Suprapubic skin (tissue), 4 donors: ENCODE data around the gene ATP4A. TPM values are rescaled to one million over a fixed set of nuclear protein-coding genes. Genes with fewer than 3 reads are reported as not detected.

Experiments
- DNase-seq, 2 donors: peaks; one replicate each; pipeline ENCODE4 v3.0.0-alpha.2; 2019; ENCODE audit warnings: low spot score in 2 of 2
- H3K27ac ChIP-seq: fragments of 200-600 bp; sonication (generic); one replicate; pipeline ENCODE4 v1.5.1; 2019
- H3K27me3 ChIP-seq: fragments of 200-600 bp; sonication (generic); one replicate; pipeline ENCODE4 v1.5.1; 2019
- H3K36me3 ChIP-seq: fragments of 200-600 bp; sonication (generic); one replicate; pipeline ENCODE4 v1.5.1; 2019
- H3K4me1 ChIP-seq: fragments of 200-600 bp; sonication (generic); one replicate; pipeline ENCODE4 v1.5.1; 2019
- H3K4me3 ChIP-seq: fragments of 200-600 bp; sonication (generic); one replicate; pipeline ENCODE4 v1.5.1; 2019; ENCODE audit warnings: mild to moderate bottlenecking
- H3K9me3 ChIP-seq: fragments of 200-600 bp; sonication (generic); one replicate; pipeline ENCODE4 v1.5.1; 2019
- EP300 ChIP-seq: sonication (generic); formaldehyde crosslinking; IDR thresholded peaks from one replicate; pipeline ENCODE4 v1.6.1; 2017; ENCODE audit warnings: antibody characterized with exemption
- POLR2A ChIP-seq, 2 donors: fragments of 450-650 bp; IDR thresholded peaks; one replicate each; pipeline ENCODE4 v1.6.1; 2017; ENCODE audit warnings: antibody characterized with exemption in 2 of 2, mild to moderate bottlenecking in 2 of 2, moderate library complexity in 2 of 2
- POLR2AphosphoS5 ChIP-seq, 3 donors: sonication (generic); formaldehyde crosslinking; IDR thresholded peaks; one replicate each; pipeline ENCODE4 v1.6.1; 2017; ENCODE audit warnings: antibody characterized with exemption in 3 of 3
- WGBS: methylation state at CpG from one replicate; pipeline ENCODE4 v1.1.5; 2018; 5-methylcytosine and 5-hydroxymethylcytosine counted together
- total RNA-seq, 4 donors: library from RNA; depleted of rRNA; stranded (reverse); fragments of >200 nt; gene quantifications; one replicate each; pipeline ENCODE4 v1.1.0, GENCODE V29; 2016
- TF ChIP-seq, protein P1 (sequence below), 2 donors: fragments of 200-600 bp in 1 of 2; fragments of 450-650 bp in 1 of 2; sonication (generic) in 1 of 2; IDR thresholded peaks; one replicate each; pipeline ENCODE4 v1.5.1; 2016 to 2019; ENCODE audit warnings: antibody characterized with exemption in 2 of 2, mild to moderate bottlenecking in 1 of 2, moderate library complexity in 1 of 2

The ATP4A gene
- total RNA-seq, 4 donors from 2014 or later = not detected

DNA sequence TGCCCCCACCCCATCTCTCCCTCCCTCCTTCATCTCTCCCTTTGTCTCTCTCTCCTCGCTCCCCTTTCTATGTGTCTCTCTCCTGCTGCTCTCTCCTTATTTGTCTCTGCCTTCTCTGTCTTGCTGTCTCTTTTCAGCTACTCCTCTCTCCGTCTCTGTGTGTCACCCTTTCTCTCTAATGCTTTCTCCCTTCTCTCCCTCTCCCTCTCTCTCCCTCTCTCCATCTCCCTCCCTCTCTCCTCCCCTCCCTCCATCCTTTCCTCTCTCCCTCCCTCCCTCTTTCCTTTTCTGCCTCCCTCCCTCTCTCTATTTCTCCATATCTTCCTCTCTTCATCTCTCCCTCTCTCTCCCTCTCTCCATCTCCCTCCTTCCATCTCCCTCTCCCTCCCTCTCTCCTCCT lies 682 bp downstream of the ATP4A start:
- peaks cover 70% of the 10 kb centered on the region for H3K27me3 ChIP-seq

DNA sequence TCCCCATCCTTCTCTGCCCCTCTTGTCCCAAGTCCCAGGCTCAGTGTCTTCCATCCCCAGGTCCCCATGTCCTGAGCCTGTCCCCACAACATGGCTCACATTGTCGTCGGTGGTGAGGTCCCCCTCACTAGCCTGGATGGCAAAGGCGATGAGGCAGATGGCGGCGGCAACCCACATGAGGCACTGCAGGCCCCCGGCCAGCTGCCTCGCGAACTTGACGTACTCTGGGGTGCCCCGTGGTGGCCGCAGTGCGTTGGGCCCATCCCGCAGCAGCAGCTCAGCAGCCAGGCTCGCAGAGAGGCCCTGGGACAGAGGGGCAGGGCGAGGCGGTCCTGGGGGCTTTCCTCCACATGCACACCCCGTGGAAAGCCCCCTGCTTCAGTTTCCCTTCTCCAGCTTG lies 1.1 kb downstream of the ATP4A start:
- WGBS = 63% methylated on average over 12 of the region's 17 CpGs
- peak in 1 of 2 donors; percentile 72 for DNase-seq

More for the DNA sequence above, 682 bp downstream of the ATP4A start:
- DNase-seq = no peak
- no peak overlapping the region for H3K4me3 ChIP-seq
- TF ChIP-seq POLR2AphosphoS5 (IDR thresholded peaks at IDR 0.05) (no peak), EP300 (no peak)
- TF ChIP-seq, protein P1, sequence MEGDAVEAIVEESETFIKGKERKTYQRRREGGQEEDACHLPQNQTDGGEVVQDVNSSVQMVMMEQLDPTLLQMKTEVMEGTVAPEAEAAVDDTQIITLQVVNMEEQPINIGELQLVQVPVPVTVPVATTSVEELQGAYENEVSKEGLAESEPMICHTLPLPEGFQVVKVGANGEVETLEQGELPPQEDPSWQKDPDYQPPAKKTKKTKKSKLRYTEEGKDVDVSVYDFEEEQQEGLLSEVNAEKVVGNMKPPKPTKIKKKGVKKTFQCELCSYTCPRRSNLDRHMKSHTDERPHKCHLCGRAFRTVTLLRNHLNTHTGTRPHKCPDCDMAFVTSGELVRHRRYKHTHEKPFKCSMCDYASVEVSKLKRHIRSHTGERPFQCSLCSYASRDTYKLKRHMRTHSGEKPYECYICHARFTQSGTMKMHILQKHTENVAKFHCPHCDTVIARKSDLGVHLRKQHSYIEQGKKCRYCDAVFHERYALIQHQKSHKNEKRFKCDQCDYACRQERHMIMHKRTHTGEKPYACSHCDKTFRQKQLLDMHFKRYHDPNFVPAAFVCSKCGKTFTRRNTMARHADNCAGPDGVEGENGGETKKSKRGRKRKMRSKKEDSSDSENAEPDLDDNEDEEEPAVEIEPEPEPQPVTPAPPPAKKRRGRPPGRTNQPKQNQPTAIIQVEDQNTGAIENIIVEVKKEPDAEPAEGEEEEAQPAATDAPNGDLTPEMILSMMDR (IDR thresholded peaks at IDR 0.05) = no peak
- no peak overlapping the region for H3K27ac ChIP-seq
- H3K4me1 ChIP-seq = peaks cover 10% of the 10 kb centered on the region
- 75% methylated on average over 2 of the region's 2 CpGs for WGBS
- no peaks in the 10 kb centered on the region for H3K36me3 ChIP-seq
- no peaks in the 10 kb centered on the region for H3K9me3 ChIP-seq

DNA sequence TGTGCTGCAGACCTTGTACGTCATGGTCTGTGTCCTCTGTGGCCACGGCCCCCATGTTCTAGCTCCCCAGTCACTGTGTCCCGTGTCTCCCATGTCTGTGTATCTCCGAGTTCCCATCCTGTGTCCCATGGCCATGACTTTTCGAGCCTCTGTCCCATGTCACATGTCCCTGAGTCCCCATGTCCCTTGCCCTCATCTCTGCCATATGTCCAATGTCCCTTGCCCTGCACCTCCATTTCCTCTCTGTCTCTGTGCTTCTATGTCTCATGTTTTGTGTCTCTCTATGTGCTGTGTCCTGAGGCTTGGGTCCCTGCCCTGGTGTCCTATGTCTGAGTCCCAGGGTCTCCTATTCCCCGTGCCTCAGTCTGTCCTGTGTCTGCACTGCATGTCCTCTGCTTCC lies 2.0 kb downstream of the ATP4A start:
- WGBS = 84% methylated on average over 6 of the region's 6 CpGs
- TF ChIP-seq POLR2A (IDR thresholded peaks at IDR 0.05) (no peak), EP300 (no peak), POLR2AphosphoS5 (IDR thresholded peaks at IDR 0.05) (no peak)
- TF ChIP-seq, protein P1 (IDR thresholded peaks at IDR 0.05) = no peak
- H3K9me3 ChIP-seq = no peaks in the 10 kb centered on the region
- peaks cover 74% of the 10 kb centered on the region for H3K27me3 ChIP-seq
- no peak overlapping the region for H3K4me3 ChIP-seq
- peaks cover 13% of the 10 kb centered on the region for H3K4me1 ChIP-seq
- DNase-seq = peak in 1 of 2 donors; percentile 53
- no peaks in the 10 kb centered on the region for H3K36me3 ChIP-seq
- no peak overlapping the region for H3K27ac ChIP-seq

More for the DNA sequence above, 1.1 kb downstream of the ATP4A start:
- Histone ChIP-seq H3K36me3 (no peaks in the 10 kb centered on the region), H3K4me3 (no peak overlapping the region), H3K27me3 (peaks cover 74% of the 10 kb centered on the region), H3K9me3 (no peaks in the 10 kb centered on the region), H3K27ac (no peak overlapping the region), H3K4me1 (peaks cover 13% of the 10 kb centered on the region)
- TF ChIP-seq POLR2A (IDR thresholded peaks at IDR 0.05) = no peak
- TF ChIP-seq, protein P1 (IDR thresholded peaks at IDR 0.05) = no peak
- no peak for TF ChIP-seq EP300
- TF ChIP-seq POLR2AphosphoS5 (IDR thresholded peaks at IDR 0.05) = no peak

DNA sequence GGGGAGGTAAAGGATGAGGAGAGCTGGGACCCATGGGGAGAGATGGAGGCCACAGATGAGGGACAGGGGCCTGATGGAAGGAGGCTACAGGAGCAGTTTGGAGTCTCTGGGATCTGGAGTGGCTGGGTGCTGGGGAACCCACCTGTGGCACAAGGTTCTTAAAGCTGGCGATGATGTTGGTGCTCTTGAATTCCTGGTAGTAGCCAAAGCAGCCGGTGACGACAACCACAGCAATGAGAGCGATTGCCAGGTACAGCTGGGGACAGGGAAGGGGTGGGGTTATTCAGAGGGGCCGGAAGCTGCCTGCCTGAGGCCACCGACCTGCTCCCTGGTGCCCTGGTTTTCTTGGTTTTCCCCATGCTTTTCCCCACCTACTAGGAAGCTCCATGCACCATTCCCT lies 2.8 kb downstream of the ATP4A start:
- Histone ChIP-seq H3K27me3 (peaks cover 74% of the 10 kb centered on the region), H3K36me3 (no peaks in the 10 kb centered on the region), H3K4me1 (peaks cover 13% of the 10 kb centered on the region), H3K9me3 (no peaks in the 10 kb centered on the region), H3K27ac (no peak overlapping the region), H3K4me3 (no peak overlapping the region)
- DNase-seq = no peak
- TF ChIP-seq EP300 (no peak), POLR2AphosphoS5 (IDR thresholded peaks at IDR 0.05) (no peak), POLR2A (IDR thresholded peaks at IDR 0.05) (no peak)
- TF ChIP-seq, protein P1 (IDR thresholded peaks at IDR 0.05) = no peak
- WGBS = 56% methylated on average over 6 of the region's 6 CpGs

DNA sequence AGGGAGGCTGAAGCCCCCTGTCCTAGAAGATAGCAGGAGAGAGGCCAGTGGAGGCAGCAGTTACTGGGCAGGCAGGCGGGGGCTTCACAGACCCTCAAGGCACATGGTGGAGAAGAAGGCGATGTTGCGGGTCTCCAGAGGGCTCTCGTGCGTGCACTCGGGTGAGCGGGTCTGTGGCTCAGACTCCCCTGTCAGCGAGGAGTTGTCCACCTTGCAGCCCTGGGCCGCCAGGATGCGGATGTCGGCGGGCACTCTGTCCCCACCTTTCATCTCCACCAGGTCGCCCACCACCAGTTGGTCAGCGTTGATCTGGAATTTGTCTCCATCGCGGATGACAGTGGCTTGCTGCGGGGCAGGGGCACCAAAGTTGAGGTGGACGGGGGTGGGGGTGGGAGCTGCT lies 3.2 kb downstream of the ATP4A start:
- no peak overlapping the region for H3K27ac ChIP-seq
- no peak overlapping the region for H3K4me3 ChIP-seq
- H3K9me3 ChIP-seq = no peaks in the 10 kb centered on the region
- DNase-seq = no peak
- H3K36me3 ChIP-seq = no peaks in the 10 kb centered on the region
- no peak for TF ChIP-seq POLR2A (IDR thresholded peaks at IDR 0.05)
- TF ChIP-seq, protein P1 (IDR thresholded peaks at IDR 0.05) = no peak
- no peak for TF ChIP-seq POLR2AphosphoS5 (IDR thresholded peaks at IDR 0.05)
- no peak for TF ChIP-seq EP300
- 92% methylated on average over 4 of the region's 18 CpGs for WGBS
- H3K4me1 ChIP-seq = peaks cover 13% of the 10 kb centered on the region
- H3K27me3 ChIP-seq = peaks cover 71% of the 10 kb centered on the region
